Measurements from ENCODE around the gene LRFN2.

LRFN2 gene

DNA sequence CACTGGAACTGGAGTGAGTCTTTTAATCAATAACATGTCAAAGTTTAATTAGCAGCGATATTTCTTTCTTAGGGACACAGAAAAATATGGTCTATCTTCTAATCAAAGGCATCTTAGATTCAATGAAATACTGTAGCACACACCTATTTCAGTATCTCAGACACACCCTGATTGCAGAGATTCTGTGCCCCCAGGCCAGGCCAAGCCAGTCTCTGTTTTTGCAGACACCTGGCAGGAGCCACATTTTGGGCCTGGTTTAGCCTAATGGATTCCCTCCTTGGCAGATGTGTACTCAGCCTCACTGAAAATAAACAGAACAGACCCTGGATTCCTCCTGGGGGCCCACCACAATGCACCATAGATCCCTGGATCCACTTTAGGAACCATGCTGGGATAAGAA is 74.8 kb downstream of the LRFN2 start:
- no peak for DNase-seq

DNA sequence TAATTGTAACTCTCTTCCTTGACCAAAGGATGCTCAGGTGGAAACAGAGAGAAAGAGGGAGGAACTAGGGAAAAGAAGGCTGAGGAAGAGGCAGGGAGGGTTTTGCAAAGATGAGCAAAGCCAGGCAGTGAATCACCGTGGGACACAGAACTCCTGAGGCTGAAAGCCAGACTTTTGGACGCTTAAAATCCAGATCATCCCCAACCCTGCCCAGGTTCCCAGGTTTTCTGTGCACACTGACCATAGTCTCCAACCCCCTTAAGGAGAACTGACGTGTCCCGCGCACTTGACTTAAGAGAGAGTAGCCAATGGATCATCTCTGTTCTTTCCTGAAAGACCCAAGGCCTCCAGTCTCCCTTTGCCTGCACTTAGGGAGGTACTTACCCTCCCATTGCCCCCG is 75.3 kb downstream of the LRFN2 start:
- DNase-seq = no peak

DNA sequence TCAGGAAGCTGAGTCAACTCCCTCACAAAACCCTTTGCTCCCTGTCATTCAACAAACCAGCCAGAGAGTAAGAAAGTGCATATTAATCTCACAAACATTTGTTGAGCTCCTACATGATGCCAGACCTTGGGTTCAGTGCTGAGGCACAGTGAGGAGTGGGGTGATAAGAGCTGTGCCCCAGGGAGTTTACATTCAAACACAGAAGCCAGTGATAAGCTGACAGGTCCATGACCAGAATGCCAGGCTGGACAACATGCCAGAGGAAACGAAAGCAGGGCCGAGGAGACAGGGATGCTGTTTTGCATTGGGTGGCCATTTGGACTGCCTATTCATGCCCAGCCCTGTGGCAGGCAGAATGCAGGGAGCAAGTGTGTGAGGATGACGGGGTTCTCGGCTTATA is 76.7 kb downstream of the LRFN2 start:
- no peak for DNase-seq

DNA sequence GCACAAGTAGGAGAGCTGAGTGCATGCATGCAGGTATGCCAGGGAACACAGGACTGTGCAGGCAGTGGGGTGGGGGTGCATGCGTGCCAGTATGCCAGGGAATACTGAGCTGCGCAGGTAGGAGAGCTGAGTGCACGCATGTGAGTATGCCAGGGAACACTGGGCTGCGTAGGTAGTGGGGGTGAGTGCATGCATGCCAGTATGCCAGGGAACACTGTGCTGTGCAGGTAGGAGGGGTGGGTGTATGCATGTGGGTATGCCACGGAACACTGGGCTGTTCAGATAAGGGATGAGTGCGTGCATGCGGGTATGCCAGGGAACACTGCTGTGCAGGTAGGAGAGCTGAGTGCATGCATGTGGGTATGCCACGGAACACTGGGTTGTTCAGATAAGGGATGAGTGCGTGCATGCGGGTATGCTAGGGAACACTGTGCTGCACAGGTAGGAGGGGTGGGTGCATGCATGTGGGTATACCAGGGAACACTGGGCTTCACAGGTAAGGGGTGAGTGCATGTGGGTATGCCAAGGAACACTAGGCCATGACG is 77.4 kb downstream of the LRFN2 start:
- no peak for DNase-seq

DNA sequence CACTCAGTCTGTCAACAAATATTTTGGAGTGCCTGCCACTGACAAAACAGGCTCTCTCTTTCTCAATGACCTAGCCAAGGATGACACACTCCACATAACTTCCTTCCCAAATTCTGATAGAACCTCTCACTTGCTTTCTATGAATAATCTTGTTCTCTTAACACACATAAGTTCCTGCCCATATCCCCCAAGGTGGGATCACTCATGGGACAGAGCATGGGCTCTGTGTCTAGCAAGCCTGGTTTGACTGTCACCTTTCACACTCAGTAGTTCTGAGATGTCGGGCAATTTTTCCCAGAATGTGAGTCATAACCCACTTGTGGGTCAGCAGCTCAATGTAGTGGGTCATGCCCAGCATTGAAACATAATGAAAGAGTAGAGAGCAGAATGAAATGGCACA is 78.1 kb downstream of the LRFN2 start:
- no peak for DNase-seq

DNA sequence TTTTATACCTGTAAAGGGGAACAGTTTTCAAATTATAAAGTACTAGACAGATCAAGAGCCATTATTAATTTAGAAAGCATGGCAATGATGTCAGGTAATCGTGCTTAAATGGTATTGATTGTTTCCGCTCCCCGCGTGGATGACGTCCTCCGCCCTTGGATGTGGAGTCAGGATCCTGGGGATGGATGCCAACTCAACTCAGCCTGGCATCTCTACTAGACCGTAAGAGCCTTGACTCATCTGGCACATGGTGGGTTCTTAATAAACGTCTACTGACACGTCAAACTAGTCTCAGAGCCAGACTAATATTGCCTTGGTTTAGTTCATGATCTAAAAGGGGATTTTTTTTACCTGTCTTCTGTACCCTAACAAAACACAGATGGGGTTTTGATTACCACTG is 80.2 kb downstream of the LRFN2 start:
- DNase-seq = no peak

DNA sequence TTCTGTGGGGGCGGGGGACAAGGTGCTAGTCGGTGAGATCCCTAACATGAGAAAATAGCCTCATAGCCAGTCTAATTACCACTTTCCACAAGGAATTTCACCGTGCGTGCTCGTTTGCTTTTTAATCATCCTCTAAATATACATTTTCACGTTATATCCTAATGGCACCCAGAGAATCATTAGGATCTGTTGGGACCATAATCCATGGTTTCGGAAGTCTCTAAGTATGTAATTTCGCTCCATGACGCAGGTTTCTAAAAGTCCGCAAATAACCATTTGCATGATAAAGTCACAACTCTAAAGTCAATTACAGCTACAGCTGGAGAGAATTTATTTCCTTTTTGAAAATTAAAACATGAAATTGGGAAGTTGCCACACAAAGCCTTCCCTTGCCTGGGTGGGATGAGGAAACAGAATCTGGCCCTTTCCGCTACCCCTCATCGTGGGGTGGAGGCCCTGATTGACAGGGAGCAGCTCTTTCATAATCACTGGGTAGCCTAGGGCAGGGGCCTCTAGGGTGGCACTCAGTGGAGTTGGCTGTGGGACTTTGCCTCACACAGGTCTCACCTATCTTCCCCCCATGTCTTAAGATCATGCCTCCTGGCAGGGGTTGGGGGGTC is 81.9 kb downstream of the LRFN2 start:
- no peak for DNase-seq

DNA sequence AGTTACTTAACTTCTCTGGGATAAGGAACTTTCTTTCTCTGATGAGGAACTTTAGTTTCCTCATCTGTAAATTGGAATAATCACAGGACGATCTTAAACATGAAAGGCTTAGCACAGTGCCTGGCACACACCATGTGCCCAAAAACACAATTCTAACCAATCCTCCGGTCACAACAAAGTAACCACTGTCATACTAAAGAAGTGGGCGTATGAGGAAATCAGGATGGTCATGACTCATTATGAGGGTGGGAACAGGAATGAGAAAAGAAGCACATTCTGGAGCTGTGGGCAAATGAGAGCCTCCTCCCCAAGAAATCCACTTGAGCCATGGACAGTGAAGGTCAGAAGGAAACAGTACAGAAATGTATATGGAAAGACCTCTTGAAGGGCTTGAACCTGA is 82.9 kb downstream of the LRFN2 start:
- DNase-seq = no peak

DNA sequence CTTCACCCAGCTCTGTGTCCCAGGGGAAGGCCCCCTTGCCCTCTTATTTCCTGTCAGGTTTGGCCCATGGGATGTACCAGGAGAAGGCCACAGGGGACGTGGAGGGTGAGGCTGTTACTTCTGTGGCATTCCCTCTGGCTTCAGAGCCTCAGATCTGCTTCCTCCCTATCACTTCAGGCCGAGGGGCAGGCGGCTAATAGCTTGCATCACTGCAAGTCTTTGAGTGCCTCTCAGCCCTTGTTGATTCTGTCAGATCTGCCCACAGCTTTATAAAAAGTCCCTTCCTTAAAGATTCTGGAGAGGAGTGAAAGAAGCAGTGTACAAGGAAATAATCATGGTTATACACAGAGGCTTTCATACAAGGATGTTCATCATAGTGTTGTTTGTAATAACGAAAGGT is 86.9 kb downstream of the LRFN2 start:
- DNase-seq = no peak

DNA sequence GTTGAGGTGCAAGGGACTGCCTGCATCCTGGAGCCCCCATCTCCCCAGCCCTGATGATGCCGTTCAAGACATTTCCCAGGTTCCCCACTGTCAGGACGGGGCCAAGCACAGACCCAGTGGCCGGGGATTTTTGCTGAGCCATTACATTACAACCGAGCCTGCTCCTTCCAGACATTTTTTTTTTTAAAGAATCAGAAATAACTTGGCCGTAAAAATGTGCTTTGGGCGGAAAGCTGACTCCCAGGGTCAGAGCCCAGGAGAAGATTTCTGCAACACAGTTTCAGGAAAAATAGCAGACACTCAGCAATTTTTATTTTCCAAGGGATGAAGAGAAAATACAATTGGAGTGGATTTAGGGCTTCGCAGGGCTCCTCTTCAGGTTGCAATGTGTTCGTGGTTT is 87.9 kb downstream of the LRFN2 start:
- no peak for DNase-seq

DNA sequence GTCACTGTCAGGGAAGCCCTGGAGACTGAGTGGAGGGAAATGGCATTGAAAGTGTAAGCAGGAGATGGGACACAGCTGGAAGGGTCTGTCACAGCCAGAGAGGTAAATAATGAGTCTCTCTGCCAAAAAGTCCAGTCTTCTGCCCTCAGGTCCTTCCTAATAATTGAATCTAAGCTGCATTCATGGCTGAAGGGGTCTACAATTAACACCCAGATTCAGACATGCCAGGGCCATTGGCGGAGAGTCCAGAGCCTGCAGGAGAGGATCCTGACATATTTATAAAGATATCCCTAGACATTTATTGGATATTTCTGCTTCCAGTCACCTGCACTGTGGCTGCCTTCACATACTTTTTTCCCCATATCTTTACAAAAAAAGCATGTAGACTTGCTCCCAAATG is 89.0 kb downstream of the LRFN2 start:
- no peak for DNase-seq

DNA sequence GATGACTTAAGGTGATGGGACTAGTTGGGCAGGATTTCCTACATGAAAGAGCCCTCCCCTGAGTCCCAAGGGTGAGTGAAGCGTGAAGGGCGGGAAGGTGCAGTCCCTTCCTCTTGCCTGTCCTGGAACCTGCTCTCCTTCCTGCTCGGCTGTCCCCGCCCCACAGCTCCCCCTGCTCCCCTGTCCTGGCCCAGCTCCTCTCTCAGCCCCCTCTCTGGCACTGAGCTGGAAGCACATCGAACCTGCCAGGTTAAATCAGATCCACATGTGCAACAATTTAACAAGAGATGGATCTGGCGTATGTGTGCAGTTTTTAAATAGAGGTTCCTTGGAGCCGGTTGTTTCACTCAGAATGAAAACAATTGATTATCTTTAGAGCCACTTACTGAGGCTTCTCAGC is 95.0 kb downstream of the LRFN2 start:
- no peak for DNase-seq

DNA sequence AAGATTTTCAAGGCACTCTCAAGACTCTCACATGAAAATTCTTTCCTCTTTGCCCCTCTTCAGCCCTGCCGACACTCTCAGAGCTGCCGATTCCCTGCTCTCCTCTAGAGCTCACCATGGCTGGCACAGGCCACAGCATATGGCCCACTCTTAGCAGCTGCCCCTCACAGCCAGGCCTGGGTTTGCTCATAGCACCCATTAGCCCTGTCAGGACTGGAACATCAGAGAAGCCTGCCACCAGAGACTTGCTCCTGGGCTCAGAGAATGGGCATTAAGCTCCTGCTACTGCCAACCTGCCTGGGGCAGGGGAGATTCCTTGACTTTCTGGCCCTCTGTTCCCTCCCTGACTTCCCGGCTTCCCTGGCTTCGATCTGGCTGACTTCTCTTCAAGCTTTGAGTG is 96.7 kb downstream of the LRFN2 start:
- no peak for DNase-seq

DNA sequence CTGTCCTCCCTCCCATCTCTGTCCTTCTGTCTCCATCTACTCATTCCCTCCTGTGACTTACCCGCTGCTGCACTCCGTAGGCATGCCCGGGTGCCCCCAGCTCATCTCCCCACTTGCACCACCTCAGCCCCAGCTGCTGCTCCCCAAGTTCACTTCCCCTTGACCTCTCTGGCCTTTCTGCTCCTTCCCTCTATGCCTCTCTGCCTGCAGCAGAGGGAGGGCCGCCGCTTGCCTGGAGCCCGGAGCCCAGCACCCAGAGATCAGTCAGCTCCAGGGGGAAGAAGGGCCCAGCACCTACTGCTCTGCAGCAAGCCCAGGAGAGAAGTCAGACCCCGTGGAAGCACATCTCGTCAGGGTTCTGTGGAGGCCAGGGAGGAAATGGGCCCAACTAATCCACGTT is 97.4 kb downstream of the LRFN2 start:
- DNase-seq = no peak

DNA sequence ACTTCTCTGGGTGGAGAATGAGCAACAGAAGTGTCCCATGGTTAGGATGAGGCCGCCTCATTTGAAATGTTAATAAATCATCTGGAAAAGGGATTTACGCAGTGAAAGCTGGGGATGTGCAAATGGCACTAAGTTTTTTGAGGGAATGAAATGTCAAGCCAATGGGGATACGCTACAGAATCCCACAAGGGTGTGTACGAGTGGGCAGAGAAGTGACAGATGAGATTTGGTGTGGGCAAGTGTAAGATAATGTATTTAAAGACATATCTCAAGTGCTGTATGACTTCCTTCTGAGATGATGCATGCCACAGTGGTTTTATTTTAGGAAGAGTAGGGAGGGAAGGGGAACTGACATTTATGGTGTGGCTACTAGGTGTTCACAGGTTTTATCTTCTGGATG is 100.6 kb downstream of the LRFN2 start:
- no peak for DNase-seq

DNA sequence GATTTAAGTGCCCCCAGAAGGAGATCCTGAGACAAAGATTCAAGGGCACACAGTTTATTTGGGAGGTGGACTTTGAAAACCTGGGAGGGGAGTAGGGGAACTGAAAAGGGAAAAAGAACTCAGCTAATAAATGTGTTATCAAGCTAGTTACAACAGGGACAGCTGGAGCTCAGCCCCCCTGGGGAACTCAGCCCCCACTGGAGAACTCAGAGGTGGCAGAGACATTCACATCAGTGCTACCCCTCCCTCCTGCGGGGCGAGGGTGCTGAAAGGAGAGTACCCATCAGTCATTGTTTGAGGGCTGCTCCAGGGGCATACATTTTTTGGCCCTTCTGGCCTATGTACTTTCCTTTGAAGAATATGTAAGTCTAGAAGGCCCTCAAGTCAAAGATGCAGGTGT is 101.4 kb downstream of the LRFN2 start:
- no peak for DNase-seq

DNA sequence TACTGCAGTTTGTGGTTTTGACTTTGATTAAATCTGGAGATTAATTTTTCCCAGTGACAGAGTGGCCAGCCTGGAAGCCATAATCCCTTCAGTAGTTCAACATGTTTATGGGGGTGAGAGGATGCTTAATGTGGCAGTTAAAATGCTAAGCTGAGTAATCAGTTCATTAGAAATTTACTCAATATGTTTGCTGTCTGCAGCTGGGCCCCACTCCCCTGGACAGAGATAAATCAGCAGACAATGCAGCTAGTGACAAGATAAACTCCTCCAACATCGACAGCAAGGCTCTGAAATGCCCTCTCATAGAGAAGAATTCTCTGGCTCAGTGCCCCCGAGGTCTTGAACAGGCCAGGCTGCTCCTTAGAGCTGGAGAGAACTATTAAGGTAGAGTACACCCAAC is 101.9 kb downstream of the LRFN2 start:
- no peak for DNase-seq

DNA sequence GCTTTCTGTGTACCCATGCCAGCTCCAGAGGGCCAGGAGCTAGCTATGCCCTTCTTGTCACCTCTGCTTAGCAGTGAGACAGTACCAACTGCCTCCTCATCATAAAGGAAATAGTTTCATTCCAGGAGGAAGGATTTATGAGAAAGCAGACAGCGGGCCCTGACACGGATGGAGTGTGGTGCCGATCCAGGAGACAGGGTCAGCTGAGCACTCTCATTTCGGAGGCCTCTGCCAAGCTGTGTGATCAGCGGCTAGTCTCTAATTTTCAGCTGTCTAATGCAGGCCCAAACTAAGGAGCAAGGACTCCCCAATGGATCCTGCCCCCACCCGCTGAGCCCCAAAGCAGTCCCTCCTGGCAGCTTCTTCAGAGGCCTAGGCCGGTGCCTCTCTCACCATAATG is 103.1 kb downstream of the LRFN2 start:
- DNase-seq = no peak

DNA sequence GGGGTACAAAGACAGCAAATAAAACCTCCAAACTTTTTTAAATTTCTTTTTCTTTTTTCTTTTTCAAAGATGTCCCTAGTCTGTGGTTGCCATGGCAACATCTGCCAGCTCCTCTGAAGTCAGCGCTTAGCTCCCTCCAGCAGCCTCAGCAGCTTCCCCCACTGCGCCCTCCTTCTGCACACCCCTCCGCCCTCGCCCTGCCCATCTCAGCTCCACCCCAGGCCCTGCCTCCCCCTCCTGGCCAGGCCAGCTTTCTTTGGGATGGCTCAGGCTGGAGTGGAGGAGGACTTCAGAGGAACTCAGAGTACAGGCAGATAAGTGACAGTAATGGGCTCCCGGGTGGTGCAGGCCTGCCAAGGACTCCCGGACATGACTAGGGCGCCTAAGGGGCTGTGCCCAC is 104.6 kb downstream of the LRFN2 start:
- no peak for DNase-seq

DNA sequence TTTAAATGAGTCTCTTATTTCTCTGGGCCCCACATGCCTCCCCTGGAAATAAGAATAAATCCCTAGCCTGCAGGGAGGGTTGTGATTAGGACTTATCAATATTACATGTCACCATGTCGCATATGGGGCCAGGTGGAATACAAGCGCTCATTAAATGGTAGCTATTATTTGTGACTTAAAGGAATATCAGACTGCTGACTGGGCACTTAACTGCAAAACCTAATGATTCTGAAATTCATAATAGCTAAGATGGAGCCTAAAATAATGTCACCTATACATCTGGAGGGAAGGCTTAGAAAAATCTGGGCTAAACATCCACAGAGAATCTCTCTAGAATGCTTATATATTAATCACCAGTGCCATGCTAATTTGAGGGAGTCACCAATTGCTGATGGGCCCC is 106.5 kb downstream of the LRFN2 start:
- DNase-seq = no peak

DNA sequence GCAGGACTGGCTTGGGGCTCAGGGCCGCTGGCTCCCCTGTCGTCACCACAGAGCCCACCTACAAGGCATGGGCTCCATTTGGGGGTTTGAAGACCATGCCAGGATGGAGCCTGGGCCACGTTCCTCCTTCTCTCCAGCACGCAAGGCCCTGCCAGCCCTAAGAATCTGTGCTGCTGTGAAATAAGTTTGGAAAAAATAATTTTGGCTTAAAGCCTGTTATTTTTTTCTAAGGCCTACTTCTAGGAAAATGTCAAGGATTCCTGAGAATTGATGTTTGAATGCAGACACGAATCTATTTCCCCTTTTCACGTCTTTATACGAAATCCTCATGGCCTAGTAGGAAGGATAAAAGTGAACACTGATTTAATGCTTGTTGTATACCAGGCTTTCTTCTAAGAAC is 107.5 kb downstream of the LRFN2 start:
- no peak for DNase-seq

DNA sequence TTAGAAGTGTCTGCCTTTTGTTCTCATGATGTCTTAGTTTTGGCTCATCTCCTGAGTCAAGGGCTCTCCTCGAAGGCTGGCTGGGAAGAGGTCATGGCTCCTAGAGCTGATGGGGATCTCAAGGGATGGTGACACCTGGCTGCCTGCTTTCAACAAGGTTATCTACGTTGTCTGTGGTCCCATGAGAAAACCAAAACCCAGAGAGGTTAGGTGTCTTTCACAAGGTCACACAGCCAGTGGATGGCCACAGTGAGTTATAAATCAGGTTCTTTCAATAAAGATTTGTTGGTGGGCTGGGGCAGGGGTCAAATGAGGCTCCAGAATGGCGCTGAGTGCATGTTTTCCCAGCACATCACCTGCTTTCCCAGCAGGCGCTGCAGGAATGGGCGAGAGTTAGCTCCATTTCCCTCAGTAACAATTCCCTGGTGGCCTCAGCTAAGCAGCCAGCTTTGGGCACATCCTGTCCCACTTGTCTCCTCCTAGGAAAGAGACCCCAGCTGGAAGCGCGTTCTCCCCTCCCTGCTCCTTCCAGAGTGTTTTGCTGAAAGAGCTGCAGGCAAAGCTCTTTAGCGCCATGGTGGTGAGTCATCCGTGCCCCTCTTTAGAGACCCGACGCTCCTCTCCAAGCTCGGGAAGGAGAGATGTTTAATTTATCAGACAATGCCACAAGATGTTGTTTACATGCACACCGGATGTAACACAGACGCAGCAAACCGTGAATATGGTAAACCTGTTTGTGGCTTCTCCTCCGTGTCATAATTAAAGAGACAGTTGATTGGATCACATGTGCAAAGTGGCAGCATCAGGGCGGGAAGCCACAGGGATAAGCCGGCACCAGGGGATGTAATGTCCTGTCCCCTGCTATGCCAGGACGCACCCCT is 109.7 kb downstream of the LRFN2 start:
- no peak for DNase-seq

DNA sequence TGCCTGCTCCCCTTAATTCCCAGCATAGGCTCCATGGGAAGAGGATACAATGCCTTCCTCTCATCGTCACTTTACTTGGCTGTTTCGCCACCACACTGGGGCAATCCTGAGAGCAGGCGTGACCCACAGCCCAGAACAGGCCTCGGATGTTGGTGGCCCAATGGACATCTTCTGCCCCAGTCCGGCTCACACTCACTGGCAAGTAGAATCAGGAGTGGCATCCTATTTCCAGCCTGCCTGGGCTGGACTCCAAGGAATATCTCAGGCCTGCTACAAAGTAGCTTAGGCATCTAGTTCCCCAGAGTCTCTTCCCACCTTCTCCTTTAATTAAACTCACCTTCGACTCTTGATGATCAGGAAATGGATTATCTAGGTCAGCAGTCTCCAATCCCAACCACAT is 110.5 kb downstream of the LRFN2 start:
- DNase-seq = no peak

DNA sequence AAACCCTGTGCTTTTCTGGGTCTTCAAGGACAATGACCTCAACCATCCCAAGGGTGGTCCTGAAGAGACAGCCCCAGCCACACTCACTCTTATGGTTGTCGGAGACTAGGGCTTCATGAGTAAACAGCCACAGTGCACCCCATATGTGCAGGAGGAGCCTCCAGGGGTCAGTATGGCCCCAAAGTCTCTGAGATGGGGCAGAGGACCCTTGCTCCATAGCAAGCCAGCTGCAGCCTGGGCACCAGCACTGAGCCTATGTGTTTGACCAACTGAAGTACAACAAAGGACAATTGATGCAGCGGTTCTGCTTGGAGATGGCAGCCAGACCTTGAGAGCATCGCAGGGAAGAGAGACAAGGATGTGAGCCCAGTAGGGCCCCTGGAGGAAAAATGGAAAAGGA is 112.2 kb downstream of the LRFN2 start:
- no peak for DNase-seq
